HL-60/S4 treated with retinoic acid at 250 ng/mL for 4 days and 3 days (cell line): ENCODE data around the gene AGAP2.
"Not testable (repeated sequence)": the region's sequence is repeated elsewhere in the genome, so short reads cannot be mapped to it uniquely, and the experiment has no call there.

ENCODE experiments used
- in situ Hi-C: fragments of 300-500 bp; cut with MboI; formaldehyde crosslinking; loops from 2 replicates; pipeline ENCODE4 v1.7.0; 2022; ENCODE audit warnings: low sequenced_read_pairs

The AGAP2 gene

DNA sequence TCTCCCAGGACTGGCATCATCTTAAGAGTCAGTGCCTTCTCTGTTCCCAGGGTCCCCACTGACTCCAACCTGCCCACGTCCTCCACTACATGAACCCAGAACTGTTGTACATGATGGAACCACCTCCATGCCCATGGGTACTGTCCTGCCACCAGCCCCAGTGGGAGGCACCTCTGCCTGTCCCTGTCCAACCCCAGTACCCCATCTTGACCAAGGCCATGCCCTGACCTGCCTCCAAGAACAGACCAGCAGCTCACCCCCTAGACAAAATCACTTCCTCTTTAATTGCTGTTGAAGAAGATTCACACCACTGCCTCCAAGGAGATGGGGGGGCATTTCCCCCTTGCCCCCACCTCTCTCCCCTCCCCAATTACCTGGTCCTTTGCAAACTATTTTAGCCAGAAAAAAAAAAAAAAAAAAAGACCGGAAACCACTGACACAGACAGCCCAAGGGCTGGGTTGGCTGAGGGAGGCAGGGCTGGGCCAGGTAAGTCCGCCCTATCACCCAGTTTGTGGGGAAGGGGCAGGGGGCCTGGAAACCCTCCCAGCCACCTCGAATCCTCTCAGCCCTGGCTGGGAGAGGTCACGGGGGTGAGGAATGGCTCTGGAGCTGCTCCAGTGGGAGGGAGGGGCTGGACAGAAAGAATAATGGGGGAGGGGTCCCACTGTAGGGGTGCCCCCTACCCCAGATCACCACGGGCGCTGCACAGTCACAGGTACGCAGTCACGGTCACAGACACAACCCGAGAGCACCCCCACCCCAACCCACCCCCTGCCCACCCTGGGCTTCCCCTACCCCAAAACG is 13.4 kb downstream of the AGAP2 start:
- in situ Hi-C loops, result no loop called here

DNA sequence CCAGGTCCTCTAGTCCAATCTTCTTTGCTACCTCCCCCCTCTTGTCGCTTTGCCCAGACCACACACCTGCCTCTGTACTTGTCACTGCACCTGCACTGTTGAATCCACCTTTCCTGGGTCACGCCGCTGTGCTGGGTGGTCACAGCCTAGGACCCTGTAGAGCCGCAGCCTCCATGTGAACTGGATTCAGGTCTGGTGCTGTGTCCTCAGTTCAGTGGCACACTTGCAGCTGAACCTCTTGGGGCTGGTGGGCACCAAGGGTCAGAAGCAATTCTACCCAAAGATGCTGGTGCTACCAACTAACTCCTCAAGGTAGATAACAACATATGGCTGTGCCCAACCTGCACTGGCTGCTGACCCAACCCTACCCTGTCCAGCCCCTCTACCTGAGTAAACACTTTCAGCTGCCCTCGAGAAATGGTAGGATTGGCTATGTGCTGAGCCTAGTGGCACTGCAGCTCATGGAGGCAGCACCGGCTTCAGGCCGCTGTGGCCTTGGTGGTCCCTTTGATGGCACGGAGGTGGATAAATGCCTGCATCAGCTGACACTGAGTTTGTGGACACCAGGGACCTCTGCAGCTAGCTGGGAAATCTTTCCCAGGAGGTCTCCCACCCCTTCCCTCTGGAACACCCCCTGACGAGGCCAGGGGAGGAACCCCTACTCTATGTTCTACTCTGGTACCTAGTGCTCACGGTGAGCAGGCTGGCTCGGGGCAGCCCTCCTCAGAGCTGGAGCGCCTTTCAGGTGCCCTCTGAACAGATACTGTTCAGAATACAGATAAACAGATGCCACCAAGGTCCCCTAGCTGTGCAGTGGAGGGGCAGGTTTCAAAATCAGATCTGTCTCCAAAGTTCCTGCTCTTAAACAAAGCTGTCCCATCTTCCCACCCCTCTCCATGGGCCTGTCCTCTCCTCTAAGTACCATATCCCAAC is 14.3 kb downstream of the AGAP2 start:
- in situ Hi-C loops, result no loop called here

DNA sequence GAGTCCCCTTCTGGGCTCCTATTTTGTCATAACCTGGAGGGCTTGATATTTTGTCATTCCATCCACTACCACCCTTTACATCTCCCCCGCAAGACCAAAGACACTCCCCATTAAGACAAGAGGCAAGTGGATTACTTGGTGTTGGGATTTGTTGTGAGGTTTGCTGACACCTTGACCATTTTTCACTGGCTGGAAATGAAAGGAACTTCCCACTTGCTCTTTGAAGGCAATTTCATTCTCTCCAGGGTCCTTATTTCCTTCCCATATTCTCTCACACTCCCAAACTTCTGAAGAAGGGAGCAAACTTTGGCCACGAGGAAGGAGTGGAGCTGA is 14.9 kb downstream of the AGAP2 start:
- in situ Hi-C loops, result no loop called here

DNA sequence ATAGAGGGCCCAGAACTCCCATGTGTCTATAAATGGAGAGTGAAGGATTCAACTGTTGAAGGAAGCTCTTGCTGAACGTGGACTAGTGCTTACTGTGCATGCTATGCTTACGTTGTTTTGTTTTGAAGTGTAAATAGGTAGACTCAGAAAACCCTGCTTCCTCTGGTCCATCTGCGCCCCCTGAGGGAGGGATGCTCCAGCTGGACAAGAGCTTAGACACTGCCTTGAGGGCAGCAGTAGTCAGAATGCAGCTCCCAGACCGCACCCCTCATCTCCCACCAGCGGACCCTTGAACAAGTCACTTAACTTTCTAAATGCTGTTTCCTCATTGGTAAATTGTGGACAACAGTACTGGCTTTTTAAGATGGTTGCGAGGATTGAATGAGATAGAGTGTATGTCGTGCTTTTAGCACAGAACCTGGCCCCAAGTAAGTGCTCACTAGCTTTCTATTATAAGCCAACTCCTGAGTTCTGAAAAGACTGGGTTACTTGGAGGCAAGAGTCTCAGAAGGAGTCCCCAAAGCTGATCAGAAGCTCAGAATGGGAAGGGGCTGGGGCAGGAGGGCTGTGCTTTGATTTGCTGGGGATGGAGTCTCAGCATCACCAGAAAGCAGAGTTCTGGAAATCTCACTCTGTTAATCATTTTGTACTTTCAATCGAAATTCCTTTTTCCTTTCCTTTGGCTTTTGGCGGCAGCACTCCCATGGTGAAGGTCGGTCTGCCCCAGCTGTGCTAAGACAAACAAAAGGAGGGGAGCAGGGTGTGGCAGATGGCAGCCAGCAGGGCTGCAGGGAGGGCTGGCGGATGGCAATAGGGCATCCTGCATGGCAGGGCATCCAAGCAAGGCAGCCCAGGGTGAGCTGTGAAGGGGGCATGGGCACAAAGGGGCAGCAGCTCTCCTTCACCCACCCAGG is 15.6 kb downstream of the AGAP2 start:
- in situ Hi-C loops, result no loop called here

DNA sequence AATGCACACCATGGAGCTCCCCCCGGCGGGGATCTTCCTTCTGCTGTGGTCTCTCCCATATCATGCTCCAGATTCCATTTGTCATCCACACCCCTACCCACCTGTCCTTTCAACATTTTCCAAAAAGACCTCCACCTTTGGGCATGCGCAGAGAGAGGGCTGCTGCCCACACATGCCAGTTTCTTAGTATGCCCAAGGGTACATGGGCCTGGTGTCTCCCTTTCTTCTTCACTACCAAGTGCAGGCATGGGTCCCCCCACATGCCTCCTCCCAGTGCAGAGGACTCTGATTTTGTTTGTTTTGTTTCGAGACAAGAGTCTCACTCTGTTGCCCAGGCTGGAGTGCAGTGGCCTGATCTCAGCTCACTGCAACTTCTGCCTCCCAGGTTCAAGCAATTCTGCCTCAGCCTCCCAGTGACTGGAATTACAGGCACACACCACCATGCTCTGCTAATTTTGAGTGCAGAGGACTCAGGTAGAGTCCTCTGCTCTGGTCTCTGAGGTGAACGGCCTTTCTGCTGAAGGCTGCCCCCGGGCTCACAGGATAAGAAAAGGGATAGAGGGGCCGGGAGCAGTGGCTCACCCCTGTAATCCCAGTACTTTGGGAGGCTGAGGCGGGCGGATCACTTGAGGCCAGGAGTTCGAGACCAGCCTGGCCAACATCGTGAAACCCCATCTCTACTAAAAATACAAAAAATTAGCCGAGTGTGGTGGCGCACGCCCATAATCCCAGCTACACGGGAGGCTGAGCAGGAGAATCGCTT is 16.5 kb downstream of the AGAP2 start:
- in situ Hi-C loops, result not testable (repeated sequence)

DNA sequence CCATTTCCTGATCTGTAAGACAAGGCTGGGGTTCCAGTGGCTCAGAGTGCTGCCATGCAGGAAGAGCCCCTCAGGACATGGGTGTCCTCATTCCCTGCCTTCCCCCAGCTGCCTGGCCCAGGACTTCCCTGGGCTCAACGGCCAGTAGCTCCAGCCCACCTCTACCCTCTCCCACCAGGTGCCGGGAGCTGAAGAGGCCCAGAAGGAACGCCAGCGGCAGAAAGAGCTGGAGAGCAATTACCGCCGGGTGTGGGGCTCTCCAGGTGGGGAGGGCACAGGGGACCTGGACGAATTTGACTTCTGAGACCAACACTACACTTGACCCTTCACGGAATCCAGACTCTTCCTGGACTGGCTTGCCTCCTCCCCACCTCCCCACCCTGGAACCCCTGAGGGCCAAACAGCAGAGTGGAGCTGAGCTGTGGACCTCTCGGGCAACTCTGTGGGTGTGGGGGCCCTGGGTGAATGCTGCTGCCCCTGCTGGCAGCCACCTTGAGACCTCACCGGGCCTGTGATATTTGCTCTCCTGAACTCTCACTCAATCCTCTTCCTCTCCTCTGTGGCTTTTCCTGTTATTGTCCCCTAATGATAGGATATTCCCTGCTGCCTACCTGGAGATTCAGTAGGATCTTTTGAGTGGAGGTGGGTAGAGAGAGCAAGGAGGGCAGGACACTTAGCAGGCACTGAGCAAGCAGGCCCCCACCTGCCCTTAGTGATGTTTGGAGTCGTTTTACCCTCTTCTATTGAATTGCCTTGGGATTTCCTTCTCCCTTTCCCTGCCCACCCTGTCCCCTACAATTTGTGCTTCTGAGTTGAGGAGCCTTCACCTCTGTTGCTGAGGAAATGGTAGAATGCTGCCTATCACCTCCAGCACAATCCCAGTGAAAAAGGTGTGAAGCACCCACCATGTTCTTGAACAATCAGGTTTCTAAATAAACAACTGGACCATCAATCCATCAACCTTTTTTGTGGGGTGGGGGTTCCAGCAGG is 17.6 kb downstream of the AGAP2 start:
- in situ Hi-C loops, result no loop called here

DNA sequence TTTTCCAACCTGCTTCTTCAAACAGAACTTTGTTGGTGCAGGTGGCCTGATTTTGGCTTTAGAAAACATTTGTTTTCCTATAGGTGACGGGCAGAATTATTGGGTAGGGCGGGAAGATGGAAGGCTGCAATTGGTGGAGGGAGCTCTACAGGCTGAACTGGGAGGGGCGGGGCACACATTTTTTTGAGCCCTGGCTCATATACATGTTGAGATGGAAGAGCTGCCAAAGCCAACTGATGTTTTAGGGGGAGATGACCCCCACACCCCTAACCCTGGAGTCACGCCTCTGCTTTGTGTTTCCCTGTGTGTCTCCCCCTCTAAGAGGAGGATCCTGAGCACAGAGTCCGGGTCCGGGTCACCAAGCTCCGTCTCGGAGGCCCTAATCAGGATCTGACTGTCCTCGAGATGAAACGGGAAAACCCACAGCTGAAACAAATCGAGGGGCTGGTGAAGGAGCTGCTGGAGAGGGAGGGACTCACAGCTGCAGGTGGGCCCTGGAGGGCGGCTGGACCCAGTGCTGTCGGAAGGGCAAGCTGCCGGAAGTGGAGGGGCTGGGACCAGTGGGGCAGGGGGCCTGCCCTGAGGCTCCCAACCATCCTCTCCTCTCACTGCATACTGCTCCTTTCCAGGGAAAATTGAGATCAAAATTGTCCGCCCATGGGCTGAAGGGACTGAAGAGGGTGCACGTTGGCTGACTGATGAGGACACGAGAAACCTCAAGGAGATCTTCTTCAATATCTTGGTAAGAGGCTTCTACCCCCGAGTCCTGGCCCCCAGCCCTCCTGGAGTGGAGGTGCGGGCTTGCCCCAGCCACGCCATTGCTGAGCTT is 18.6 kb downstream of the AGAP2 start:
- in situ Hi-C loops, result no loop called here

DNA sequence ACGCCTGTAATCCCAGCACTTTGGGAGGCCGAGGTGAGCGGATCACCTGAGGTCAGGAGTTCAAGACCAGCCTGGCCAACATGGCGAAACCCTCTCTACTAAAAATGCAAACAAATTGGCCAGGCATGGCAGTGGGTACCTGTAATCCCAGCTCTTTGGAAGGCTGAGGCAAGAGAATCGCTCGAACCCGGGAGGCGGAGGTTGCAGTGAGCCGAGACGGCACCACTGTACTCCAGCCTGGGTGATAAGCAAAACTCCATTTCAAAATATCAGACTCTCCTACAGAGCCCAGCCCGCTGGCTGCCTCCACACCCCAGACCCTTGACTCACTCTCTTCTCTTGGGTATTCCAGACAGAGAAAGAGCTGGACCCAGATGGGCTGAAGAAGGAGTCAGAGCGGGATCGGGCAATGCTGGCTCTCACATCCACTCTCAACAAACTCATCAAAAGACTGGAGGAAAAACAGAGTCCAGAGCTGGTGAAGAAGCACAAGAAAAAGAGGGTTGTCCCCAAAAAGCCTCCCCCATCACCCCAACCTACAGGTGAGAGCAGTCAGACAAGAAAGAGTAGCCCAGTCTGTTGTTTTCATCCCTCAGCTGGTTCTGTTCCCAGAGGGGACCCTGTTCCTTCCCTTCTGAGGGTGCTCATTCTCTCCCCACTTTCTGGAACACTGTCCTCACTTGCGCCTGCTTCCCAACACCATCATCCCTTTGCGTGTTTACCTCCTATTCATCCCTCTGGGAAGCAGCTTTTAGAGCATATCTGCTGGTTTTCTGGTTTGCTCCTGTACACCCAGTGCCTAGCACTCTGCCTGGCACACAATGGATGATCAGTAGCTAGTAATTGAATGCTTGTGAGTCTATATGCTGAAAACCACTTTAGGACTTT is 19.7 kb downstream of the AGAP2 start:
- in situ Hi-C loops, result no loop called here

DNA sequence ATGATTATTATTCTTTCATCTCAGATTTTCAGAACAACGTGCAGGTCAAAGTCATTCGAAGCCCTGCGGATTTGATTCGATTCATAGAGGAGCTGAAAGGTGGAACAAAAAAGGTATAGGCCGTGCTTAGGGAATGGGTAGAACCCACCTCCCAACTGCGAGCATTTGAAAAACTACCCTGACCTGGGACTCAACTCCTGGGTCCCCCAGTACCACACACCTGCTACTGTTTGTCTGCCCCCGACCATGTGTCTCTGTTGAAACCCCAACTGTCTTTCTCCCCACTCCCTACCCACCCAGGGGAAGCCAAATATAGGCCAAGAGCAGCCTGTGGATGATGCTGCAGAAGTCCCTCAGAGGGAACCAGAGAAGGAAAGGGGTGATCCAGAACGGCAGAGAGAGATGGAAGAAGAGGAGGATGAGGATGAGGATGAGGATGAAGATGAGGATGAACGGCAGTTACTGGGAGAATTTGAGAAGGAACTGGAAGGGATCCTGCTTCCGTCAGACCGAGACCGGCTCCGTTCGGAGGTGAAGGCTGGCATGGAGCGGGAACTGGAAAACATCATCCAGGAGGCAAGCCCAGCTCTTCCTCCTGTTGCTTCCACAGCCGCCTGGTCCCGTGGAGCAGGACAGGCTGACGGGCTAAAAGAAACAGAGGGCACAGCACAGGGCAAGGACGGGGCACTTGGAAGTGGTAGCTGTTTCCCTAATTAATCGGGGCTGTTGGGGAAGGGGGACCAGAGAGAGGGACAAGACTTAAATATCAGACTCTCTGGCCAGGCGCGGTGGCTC is 20.5 kb downstream of the AGAP2 start:
- in situ Hi-C loops, result no loop called here

DNA sequence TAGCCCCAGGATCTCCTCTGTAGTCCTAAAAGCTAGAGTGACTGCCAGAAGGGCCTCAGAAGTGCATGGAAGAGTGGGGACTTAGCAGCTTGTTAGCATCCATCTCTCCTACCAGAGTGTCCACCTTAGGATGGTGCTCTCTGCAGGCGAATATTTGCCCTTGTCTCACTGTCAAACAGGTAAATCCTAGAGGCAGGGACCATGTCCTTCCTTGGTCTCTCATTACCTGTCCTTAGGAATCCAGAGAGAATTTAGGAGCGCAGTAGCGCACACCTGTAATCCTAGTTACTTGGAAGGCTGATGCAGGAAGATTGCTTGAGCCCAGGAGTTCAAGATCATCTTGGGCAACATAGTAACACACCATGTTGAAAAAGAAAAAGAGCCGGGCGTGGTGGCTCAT is 21.4 kb downstream of the AGAP2 start:
- in situ Hi-C loops, result no loop called here

DNA sequence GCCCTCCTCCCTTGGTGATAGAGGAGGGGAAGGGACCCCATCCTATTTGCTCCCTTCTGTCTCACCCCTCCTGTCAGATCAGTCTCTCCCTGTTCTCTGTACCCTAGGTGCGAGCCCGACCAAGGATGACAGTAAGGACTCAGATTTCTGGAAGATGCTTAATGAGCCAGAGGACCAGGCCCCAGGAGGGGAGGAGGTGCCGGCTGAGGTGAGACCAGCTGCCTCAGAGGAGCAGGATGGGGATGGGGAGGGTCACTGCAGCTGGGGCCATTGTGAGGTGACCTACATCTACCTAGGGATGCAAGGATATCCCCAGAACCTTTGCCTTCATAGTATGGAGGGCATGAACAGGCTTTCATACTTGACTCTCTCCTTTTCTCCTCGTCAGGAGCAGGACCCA is 22.2 kb downstream of the AGAP2 start:
- in situ Hi-C loops, result no loop called here

DNA sequence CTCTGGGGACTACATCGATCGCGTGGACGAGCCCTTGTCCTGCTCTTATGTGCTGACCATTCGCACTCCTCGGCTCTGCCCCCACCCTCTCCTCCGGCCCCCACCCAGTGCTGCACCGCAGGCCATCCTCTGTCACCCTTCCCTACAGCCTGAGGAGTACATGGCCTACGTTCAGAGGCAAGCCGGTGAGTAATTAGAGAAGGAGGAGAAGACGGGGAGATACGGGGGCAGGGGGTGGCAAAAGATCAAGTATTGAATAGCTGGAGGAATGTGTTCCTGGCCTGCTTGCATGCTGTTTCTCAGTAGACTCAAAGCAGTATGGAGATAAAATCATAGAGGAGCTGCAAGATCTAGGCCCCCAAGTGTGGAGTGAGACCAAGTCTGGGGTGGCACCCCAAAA is 22.8 kb downstream of the AGAP2 start:
- in situ Hi-C loops, result no loop called here

DNA sequence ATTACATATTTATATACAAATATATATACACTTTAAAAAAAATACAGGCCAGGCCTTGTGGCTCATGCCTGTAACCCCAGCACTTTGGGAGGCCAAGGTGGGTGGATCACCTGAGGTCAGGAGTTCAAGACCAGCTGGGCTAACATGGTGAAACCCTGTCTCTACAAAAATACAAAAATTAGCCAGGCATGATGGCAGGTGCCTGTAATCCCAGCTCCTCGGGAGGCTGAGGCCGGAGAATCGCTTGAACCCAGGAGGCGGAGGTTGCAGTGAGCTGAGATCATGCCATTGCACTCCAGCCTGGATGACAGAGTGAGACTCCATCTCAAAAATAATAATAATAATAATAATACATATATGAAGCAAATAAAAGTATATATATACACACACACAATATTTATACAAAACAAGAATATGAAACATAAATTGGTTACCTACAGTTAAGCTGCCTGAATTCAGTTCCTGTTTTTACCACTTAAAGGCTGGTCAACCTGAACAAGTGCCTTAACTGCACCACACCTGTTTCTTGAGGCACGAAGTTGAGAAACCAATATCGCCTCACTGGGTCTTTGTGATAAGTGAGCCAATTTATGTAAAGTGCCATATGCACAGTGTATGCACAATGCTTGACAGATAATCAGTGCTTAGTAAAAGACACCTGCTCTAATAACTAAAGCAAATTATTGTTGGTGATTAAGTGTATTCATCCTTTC is 23.4 kb downstream of the AGAP2 start:
- in situ Hi-C loops, result not testable (repeated sequence)

DNA sequence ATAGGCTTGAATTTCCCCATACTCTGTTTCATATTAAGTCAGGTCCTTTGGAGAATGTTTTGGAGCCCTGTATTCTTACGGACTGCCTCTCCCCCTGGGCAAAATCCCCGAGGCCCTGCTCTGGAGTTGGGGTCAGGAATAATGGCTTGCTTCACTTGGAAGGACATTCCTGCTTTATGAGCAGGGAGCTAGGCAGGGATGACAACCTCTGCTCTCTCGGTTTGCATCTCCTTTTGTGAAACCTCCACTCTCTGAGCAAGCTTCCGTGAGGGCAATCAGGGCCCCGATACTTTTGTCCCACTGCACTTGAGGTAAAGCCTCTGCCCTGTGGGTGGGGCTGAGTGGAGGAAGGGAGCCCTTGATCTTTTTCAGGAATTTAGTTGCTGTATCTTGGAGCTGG is 25.3 kb downstream of the AGAP2 start:
- in situ Hi-C loops, result no loop called here

DNA sequence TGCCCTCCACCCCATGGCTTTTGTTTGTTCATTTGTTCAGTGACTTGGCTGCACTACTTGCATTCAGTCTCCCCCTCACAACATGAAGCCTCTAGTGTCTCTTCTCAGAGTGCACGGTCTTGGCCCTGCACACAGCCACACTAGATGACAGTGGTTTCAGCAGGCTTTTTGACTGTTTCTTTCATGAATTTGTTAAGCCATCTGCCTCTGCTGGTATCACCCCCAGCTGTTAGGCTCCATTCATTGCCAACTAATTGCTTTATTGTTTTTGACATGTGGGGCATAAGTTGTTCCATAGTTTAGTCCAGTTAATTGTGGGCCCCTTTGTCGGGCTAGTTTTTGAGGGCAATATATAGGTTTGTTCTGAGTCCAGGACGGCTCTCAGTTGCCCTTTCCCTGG is 25.8 kb downstream of the AGAP2 start:
- in situ Hi-C loops, result no loop called here

DNA sequence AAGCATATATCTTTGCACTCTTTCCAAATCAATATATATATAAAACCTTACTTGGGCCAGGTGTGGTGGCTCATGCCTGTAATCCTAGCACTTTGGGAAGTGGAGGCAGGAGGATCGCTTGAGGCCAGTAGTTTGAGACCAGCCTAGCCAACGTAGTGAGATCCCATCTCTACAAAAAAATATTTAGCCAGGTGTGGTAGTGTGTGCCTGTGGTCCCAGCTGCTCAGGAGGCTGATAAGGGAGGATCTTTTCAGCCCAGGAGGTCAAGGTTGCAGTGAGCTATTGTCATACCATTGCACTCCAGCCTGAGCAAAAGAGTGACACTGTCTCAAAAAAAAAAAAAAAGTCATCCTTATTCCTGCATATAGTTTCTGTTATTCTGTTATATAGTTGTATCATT is 30.2 kb downstream of the AGAP2 start:
- in situ Hi-C loops, result no loop called here
